Frontal cortex (tissue), 4 donors: ENCODE data around the gene CEP152. TPM values are rescaled to one million over a fixed set of nuclear protein-coding genes. Genes with fewer than 3 reads are reported as not detected.
"Not testable (repeated sequence)": the region's sequence is repeated elsewhere in the genome, so short reads cannot be mapped to it uniquely, and the experiment has no call there.

ENCODE experiments used
- DNase-seq, 2 donors: peaks; one replicate each; pipeline ENCODE4 v3.0.0; 2012; ENCODE audit warnings: low spot score in 2 of 2
- FAIRE-seq: peaks from 2 replicates; lab custom pipeline; 2012; peaks lifted over from hg19 to GRCh38; lab: Jason Lieb, UNC
- total RNA-seq: library from RNA; depleted of rRNA; stranded (reverse); fragments of >200 nt; gene quantifications from one replicate; pipeline ENCODE4 v1.2.3, GENCODE V29; 2014
- donor health status: control.
- donor health status: control.
- donor health status: control.

The CEP152 gene
- total RNA-seq, 1 donor from 2014 or later, result 1.6 TPM

DNA sequence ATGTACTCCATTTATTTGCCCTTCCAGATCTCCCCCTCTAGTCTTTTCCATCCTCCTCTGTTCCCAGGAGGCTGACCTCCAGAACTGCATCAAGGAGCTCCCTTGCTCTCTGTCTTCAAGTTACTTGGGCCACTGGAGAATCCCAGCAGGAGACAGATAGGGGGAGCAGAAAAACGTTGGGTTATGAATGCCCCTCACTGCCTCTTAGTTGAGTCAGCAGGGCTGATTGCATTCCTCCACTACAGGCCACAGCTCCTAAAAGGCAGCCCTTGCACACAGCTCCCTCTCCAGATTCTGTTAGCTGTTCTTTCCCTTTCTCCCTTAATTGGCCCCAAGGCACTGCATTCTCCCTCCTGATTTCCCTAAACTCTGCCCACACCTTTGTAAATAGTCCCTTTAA, 12.4 kb upstream of the CEP152 start:
- FAIRE-seq (no peak), DNase-seq (no peak)

DNA sequence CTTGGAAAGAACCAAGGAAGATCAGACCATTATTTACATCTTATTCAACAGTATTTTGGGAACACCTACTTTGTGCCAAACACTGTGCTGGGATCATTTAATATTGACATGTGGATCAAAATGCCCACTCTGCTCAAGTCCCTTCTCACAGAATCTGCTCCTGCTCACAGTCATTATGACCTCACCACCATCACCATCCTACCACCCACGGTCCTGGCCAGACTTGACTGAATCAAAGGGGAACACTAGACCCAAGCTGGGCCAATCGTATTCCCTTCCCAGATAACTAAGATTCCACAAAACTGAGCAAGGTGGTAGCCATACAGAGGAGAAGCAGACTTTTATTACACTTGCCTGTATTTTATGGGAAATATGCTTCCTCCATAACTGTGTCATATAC, 3.4 kb upstream of the CEP152 start:
- FAIRE-seq, result no peak
- DNase-seq, result no peak

- DNase-seq, result no peak
- FAIRE-seq, result no peak
These were observed 573 bp upstream of the CEP152 start for GRCh38 chr15:48811325-48811958.

- DNase-seq (no peak), FAIRE-seq (no peak)
These were observed 4.7 kb downstream of the CEP152 start for GRCh38 chr15:48806151-48806550.

DNA sequence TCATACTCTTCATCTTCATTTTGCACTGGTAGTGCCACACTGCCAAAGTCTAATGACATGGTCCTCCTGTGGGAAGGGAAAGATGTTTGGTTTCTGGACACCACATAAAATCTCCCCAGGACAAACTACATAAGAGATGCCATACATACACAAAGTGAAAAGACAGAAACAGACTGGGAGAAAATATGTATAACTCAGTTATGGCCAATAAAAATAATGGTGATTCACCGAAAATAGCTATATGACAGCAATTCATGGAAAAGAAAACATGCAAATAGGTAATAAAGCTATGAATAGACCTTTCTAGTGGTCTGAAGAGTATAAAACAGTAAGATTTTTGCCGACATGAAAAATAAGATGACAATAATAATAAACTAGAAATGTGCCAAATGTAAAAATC, 5.3 kb downstream of the CEP152 start:
- FAIRE-seq, result no peak
- DNase-seq, result no peak

- DNase-seq, result no peak
- no peak for FAIRE-seq
These were observed 7.0 kb downstream of the CEP152 start for GRCh38 chr15:48803877-48804276.

DNA sequence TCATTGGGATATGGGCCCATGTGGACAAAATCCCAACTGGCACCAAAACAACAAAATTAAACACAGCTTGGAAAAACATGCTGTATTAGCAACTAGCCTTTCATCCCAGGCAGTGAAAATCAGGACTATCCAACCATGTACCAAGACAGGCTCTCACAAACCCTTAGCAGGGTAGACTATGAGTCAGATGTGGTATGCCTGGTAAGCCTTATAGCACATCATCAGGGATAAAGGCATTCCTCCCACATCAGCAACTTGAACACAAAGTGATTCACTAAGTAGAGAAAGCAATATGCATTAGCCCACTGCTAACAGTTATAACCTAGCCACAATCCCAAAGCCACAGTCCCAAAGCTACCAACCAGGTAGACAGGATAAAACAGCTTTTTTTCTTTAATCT, 8.0 kb downstream of the CEP152 start:
- no peak for DNase-seq
- FAIRE-seq, result no peak

- DNase-seq (no peak), FAIRE-seq (no peak)
These were observed 8.6 kb downstream of the CEP152 start for GRCh38 chr15:48802257-48802656.

GRCh38 chr15:48800811-48801455, 9.9 kb downstream of the CEP152 start:
- FAIRE-seq, result peak; percentile 66
- no peak for DNase-seq

- DNase-seq (no peak), FAIRE-seq (no peak)
These were observed 10.6 kb downstream of the CEP152 start for GRCh38 chr15:48800245-48800644.

- DNase-seq (no peak), FAIRE-seq (no peak)
These were observed 12.6 kb downstream of the CEP152 start for GRCh38 chr15:48798319-48798718.

DNA sequence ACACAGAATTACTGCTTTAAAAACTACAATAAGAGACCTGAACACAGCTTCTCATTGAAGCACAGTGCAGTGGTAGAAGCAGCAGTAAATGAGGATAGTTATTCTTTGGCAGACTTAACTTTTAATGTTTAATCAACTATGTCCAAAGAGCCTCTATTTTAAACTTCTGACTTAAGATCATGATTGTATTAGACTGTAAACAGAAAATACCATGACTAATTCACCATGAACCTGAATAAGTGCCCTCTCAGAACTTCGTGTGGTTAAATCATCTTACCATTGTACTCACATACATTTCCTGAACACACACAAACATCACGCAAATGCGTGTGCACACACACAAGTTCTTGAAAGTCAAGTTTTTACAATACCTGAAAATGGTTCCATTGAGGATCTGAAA, 13.9 kb downstream of the CEP152 start:
- FAIRE-seq, result no peak
- no peak for DNase-seq

- FAIRE-seq, result no peak
- DNase-seq, result no peak
These were observed 14.3 kb downstream of the CEP152 start for GRCh38 chr15:48796521-48796920.

- FAIRE-seq (no peak), DNase-seq (no peak)
These were observed 15.0 kb downstream of the CEP152 start for GRCh38 chr15:48795901-48796300.

DNA sequence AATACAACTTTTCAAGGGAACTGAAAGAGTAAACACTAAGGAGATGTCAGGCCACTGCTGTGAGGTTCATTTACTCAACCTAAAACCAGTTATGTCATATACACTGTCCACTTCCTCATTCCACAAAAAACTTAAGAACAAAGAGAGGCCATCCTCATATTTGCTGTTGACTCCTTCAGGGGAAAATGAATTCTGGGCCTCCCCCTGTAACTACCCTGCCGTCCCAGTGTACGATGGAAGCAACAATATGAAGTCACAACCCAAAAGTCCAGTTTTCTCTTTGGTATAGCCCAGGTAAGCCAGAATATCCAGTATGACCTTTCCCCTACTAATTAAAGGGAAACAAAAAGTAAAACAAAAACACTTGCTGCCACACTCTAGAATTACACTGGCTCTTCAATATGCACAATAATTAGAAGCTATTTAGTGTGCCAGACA, 16.2 kb downstream of the CEP152 start:
- DNase-seq, result no peak
- no peak for FAIRE-seq

- FAIRE-seq (no peak), DNase-seq (no peak)
These were observed 18.5 kb downstream of the CEP152 start for GRCh38 chr15:48792408-48792807.

- not testable (repeated sequence) for FAIRE-seq, DNase-seq
These were observed 20.3 kb downstream of the CEP152 start for GRCh38 chr15:48790466-48791115.

- no peak for FAIRE-seq
These were observed 25.2 kb downstream of the CEP152 start for GRCh38 chr15:48785712-48786111.

GRCh38 chr15:48785195-48785594, 25.7 kb downstream of the CEP152 start:
- DNase-seq (no peak), FAIRE-seq (no peak)

More at GRCh38 chr15:48785712-48786111, 25.2 kb downstream of the CEP152 start:
- no peak for DNase-seq

DNA sequence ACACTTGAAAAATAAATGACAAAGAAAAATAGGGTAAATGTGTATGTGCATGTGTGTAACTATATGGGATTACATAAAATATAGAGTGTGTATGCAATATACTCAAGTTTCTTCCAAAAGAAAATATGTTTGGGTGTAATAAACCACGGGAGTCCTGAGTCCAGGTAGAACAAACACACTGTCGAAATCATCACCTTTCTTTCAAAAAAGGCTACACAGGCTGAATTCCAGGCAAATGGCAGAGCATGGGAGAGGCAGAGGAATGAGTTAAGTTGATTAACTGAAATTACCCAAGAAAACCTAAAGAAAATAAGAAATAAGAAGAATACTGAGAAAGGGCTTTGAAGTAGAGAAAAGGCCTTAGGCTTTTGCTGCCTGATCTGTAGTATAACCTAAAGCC, 26.1 kb downstream of the CEP152 start:
- no peak for DNase-seq
- FAIRE-seq, result no peak

GRCh38 chr15:48782911-48783310, 28.0 kb downstream of the CEP152 start:
- FAIRE-seq (no peak), DNase-seq (no peak)
